Fibroblast of pulmonary artery (primary cell): ENCODE measurements around the gene NEB.
A peak's percentile ranks its signal among the peaks of the same experiment; 100 is the strongest.

Source experiments
- DNase-seq: peaks from one replicate; pipeline ENCODE4 v3.0.0-alpha.2; 2010; ENCODE audit warnings: low read depth
- H3K4me3 ChIP-seq: replicated peaks from 2 replicates; pipeline ENCODE4 v1.5.1; 2011; ENCODE audit warnings: low read depth, mild to moderate bottlenecking, control low read depth, low read length, moderate library complexity
- CTCF ChIP-seq: IDR thresholded peaks from 2 replicates; pipeline ENCODE4 v1.5.1; 2011; ENCODE audit warnings: mild to moderate bottlenecking, control low read depth, low read length, inconsistent platforms; ENCODE audit errors: missing control alignments

The NEB gene

GRCh38 chr2:151679994-151680393, 54.3 kb downstream of the NEB start:
- TF ChIP-seq CTCF, result no peak
- H3K4me3 ChIP-seq, result no peak overlapping the region
- DNase-seq, result no peak

GRCh38 chr2:151678849-151679248, 55.4 kb downstream of the NEB start:
- no peak overlapping the region for H3K4me3 ChIP-seq
- DNase-seq, result no peak
- TF ChIP-seq CTCF, result no peak

GRCh38 chr2:151673016-151673415, 61.3 kb downstream of the NEB start:
- DNase-seq, result no peak
- no peak overlapping the region for H3K4me3 ChIP-seq
- no peak for TF ChIP-seq CTCF

- H3K4me3 ChIP-seq, result no peak overlapping the region
- no peak for TF ChIP-seq CTCF
- DNase-seq, result no peak
Observed at GRCh38 chr2:151672277-151672676, 62.0 kb downstream of the NEB start.

GRCh38 chr2:151670846-151671597, 63.3 kb downstream of the NEB start:
- no peak for DNase-seq
- TF ChIP-seq CTCF, result no peak
- H3K4me3 ChIP-seq, result no peak overlapping the region

- H3K4me3 ChIP-seq, result no peak overlapping the region
- no peak for DNase-seq
- TF ChIP-seq CTCF, result no peak
Observed at GRCh38 chr2:151670346-151670745, 63.9 kb downstream of the NEB start.

- DNase-seq, result peak; percentile 5
- H3K4me3 ChIP-seq, result no peak overlapping the region
- TF ChIP-seq CTCF, result no peak
Observed at GRCh38 chr2:151669585-151670081, 64.6 kb downstream of the NEB start.
